Measurements from ENCODE around the gene TDRD7.

GRCh38 chr9:97364769-97365490 is 47.0 kb upstream of the TDRD7 start:
- TF ChIP-seq, protein P1, sequence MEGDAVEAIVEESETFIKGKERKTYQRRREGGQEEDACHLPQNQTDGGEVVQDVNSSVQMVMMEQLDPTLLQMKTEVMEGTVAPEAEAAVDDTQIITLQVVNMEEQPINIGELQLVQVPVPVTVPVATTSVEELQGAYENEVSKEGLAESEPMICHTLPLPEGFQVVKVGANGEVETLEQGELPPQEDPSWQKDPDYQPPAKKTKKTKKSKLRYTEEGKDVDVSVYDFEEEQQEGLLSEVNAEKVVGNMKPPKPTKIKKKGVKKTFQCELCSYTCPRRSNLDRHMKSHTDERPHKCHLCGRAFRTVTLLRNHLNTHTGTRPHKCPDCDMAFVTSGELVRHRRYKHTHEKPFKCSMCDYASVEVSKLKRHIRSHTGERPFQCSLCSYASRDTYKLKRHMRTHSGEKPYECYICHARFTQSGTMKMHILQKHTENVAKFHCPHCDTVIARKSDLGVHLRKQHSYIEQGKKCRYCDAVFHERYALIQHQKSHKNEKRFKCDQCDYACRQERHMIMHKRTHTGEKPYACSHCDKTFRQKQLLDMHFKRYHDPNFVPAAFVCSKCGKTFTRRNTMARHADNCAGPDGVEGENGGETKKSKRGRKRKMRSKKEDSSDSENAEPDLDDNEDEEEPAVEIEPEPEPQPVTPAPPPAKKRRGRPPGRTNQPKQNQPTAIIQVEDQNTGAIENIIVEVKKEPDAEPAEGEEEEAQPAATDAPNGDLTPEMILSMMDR (IDR thresholded peaks at IDR 0.05; ENCODE audit: control extremely low read depth in 1 of 3, insufficient read depth in 1 of 3, low read depth in 1 of 3, low read length in 3 of 3) = no peak
- no peak for TF ChIP-seq POLR2A (IDR thresholded peaks at IDR 0.05; ENCODE audit: control extremely low read depth in 1 of 2, low read depth in 2 of 2, low read length in 2 of 2)
- TF ChIP-seq TEAD4 (IDR thresholded peaks at IDR 0.05; ENCODE audit: low read depth, low read length) = no peak
- TF ChIP-seq TBP (IDR thresholded peaks at IDR 0.05; ENCODE audit: low read depth, low read length) = no peak
- no peak for TF ChIP-seq CEBPB (IDR thresholded peaks at IDR 0.05; ENCODE audit: low read depth, low read length)

All from H1 (cell line).